HG03097 (cell line): Measurements from ENCODE around the gene RAD18.

Source experiments
- ATAC-seq: cut with Tn5 transposase; IDR thresholded peaks from one replicate; pipeline ENCODE4 v1.9.1; 2021; ENCODE audit not compliant: unreplicated experiment, low FRiP score

Gene RAD18

DNA sequence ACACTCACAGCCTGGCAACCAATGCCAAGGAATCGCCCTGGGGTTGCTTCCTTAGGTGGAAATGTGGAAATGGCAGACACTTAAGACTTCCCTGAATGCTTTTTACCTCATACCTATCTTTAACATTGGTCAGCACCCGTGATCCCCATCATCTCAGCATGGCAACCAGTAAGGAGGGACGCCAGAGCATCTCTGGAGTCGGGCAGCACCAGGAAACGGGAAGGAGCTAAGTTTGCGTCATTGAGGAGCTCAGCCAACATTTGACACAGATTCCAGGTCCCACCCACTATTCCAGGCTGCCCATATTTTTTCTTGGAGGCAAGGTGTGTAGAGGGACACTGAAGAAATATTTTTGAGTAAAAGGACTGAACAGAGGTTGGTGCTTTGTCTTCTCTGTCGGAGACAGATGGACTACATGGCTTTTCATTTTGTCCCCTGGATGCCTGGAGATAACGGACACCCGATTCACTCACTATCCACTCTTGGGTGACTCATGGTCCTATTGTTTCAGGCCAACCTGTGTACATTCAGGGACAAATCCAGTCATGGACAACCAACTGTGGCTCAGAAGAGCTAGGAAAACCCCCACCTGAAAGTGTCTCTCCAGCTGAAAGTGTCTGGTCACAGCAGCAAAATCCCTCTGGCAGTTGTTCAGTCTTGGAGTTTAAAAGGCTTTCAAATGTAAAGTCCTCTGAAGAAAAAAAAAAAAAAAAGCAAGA, 123.5 kb downstream of the RAD18 start:
- ATAC-seq, result no peak

DNA sequence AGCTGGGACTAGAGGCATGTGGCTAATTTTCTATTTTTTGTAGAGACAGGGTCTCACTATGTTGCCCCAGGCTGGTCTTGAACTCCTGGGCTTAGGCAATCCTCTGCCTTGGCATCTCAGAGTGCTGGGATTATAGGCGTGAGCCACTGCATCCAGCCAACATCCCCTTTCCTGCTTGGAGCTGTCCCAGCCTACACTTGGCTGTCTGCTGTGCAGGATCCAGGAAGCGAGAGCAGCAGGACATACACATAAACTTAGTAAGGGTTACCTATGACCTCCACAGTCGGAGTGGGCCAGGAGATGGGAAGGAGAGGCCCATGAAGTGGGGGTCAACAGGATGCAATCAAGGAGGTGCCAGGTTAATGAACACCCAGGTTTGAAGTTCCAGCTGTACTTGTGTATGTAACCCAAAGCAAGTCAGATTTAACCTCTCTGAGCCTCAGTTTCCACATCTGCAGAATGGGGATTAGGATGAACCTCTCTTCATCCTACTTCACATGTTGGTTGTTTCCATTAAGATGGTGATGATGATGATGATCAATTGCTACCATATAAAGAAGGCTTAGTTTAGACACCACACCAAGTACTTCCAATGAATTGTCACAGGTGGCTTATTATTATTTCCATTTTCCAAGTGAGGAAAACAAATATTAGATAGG, 124.4 kb downstream of the RAD18 start:
- ATAC-seq, result no peak

DNA sequence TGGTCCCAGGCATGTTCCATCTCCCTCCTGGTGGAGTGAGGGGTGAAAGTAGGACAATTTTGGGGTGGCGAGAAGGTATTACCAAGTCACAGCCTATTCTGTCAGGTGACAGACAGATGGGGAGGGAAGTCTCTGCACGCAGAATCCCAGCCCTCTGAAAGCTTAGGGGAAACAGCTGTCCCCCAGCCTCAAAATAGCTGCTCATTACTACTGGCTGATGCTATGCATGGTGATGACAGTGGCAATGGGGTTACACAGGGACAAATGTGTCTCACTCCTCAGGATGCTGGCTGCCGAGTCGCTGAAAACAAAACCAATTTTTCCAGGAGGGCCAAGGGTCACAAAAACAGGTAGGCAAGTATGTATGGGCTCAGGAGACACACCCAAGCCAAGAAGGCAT, 125.0 kb downstream of the RAD18 start:
- ATAC-seq, result no peak

DNA sequence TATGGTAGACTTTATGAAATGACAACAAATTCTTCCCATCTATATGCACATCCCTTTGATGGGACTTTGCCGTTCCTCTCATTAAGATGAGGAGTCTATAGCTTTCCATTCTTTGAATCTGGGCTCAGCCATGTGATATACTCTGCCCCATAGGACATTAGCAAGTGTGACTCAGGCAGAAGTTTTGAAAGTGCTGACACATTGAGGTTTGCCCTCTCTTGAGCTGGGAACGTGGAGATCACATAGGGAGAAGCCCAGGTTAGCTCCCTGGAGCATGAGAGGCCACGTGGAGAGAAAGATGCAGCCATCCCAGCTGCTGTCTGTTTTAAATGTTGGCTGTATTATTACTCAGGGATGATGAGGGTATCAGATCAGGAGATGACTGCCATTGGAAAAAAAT, 126.1 kb downstream of the RAD18 start:
- ATAC-seq, result no peak

DNA sequence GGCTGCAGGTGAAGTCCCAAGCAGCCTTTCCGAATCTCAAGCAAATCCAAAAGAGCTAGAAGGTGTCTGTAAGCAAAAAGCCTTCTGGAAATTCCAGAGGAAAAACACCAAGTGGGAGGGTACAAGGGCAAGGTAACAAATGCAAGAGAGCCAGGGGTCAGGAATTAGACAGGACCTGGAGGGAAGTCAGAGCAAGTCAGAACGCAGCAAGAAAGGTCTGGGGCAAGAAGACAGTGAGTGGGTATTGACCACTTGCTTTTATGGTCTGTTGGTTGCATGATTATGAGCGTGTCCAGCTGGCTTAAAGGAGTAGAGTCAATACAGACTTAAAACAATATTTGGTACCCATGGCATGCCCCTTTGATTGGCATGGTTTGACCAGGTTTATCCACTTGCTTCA, 127.2 kb downstream of the RAD18 start:
- no peak for ATAC-seq

DNA sequence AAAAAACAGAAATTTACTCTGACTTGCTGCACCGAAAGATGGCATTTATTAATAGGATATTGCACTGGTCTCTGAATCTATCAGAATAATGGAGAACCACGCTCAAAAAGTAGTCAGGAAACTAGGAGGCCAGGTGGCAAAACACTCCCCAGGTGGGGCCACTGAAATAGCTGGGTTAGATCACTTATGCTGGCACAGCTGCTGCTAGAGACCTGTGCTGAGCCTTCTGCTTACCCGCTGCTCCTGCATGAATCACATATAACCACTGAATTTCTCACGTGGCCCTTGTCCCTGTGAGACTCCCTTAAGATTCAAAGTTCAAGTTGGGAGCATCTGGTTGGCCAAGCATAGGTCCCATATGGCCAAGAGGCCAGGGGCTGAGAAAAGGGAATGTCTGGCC, 127.9 kb downstream of the RAD18 start:
- ATAC-seq, result no peak

DNA sequence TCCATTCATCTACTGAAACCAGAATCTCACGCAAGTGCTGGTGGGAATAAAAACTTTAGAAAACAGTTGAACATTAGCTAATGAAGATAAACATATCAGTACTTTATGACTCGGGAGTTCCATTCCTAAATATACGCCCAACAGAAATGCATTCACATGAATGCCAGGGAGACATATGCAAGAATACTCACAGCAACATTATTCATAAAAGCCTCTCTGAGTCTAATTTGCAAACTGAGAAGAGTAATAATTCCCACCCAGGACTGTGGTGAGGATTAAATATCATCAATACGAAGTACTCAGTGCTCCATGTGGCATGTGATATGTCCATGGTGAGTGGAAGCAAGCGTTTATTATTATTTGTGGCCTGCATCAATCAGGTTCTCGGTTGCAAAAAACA, 128.3 kb downstream of the RAD18 start:
- no peak for ATAC-seq

DNA sequence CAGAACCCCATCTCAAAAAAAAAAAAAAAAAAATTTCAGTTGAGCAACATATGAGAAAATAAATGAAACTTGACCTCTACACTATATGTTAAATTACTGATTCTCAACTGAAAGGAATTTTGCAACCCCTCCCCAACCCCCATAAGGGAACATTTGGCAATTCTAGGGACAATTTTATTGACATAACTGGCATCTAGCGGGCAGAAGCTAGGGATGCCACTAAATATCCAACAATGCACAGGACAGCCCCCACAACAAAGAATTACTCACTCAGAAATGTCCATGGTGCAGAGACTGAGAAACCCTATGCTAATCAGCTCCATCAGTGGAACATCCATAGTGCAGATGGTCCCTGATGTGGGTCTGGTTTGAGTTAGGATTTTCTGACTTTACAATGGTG, 135.6 kb downstream of the RAD18 start:
- ATAC-seq, result no peak
